Fibroblast of skin of right biceps (primary cell): Measurements from ENCODE around the gene ZNF354C.

Source experiments
- DNase-seq: peaks from one replicate; pipeline ENCODE4 v3.0.0-alpha.2; 2013

ZNF354C gene

DNA sequence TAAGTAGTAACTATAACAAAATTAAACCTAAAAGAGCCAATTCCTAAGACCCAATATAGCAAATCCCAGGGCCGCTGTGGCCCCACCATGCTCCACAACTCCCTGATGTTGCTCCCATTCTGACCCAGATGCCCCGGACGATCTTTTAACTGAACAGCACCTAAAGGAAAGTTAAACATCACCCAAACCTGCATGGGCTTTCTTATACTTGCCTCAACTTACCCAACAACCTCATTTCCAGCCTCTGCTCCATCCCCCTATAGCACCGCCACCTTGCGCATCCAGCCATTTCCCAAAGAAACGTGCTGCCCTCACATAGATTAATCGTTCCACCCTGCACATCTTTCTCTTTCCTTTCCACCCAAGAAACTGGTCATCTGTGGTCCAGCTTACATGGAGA lies 54.6 kb downstream of the ZNF354C start:
- DNase-seq = no peak

DNA sequence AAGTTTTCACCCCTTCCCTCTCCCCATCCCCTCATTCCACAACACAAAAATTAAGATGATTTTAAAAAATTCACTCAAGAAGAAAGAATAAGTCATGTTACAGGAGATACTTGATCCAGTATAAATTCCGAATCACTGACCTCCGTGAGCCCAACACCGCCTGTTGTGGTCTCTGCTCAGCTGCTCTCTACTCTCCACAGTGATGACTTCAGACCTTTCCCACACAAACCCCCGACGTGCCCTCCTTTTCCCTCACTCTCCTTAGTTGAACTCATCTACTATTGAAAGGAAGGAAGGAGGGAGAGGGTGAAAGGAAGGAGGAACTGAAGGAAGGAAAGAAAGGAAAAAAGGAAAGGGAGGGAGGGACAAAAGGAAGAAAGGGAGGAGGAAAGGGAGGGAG lies 55.1 kb downstream of the ZNF354C start:
- DNase-seq = no peak

DNA sequence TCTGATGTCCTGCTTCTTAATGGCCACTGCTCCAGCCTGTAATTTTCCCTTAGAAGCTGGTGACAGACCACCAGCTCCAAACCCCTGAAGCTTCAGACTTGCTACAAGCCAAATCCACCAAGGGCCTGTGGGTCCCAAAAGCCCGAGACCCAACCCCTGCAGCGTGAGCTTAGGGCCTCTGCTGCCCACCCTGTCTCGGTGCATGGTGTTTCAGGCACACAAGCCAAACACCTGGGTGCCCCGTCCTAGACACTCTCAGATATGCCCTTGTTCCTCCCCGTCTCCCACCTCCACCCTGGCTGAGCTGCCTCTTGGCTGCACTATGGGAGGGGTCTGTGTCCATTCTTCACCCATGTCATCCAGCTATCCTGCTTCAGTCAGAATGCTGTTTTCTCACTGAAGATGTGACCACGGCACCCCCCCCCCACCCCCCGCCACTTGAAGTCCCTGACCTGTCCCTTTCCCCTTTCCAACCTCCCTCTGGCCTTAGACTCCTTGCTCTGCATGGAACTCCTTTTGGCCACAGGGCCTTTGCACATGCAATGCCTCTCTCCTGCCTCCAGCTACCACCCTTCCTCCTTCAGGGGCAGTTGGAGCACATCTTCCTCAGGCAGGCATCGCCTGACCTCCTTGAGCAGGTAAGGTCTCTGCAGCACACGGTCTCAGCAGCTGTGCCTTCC lies 55.8 kb downstream of the ZNF354C start:
- DNase-seq = no peak

- no peak for DNase-seq
These were observed 58.2 kb downstream of the ZNF354C start for GRCh38 chr5:179118338-179118737.

DNA sequence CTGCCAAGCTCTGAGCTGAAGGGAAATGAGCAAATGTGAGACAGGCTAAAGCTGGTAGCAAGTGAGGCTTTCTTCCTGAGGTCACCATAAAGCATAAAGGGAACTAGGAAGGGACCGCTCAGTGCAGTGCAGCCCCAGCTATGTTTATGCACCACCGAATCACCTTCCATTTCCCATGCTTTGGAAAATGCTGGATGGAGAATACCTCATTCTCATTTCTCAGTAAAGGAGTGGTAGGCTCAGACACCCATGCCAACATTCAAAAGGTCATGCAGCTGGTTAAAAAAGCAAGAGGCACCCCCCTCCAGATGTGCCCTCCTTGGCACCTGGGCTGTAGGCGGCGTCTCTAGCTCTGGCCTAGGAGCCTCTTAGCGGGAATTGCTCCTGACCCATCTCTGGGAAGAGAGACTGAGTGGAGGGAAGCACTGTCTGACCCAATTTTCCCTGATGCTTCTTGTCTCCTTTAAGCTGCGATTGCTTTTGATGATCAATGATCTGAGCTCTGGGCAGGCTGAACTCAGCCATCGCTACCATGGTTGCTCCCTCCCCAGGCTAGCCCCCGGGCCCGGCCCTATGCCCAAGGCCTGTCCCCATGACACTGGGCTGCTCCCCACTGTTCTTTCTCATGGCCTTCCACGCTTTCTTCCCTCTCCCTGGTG lies 58.7 kb downstream of the ZNF354C start:
- DNase-seq = no peak

- DNase-seq = no peak
These were observed 59.4 kb downstream of the ZNF354C start for GRCh38 chr5:179119415-179120170.

DNA sequence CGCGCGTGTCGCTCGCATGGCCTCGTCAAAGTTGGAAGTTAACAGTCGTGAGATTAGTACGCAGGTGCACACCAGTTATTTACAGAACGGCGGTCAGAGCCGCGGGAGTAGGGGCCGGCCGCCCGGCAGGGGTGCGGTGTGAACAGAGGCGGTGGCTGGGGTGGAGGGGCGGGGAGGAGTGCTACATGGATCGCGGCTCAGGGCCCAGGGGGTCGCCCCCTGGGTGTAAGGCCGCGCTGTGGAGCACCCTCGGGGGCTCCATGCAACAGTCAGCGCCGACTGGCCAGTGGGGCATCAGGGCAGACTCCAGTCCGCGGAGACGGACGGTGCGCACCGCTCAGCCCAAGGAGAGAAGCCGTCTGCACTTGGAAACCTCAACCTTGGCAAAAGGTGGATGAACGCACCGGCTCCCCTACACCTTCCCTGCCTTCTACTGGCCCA lies 60.3 kb downstream of the ZNF354C start:
- DNase-seq = no peak

DNA sequence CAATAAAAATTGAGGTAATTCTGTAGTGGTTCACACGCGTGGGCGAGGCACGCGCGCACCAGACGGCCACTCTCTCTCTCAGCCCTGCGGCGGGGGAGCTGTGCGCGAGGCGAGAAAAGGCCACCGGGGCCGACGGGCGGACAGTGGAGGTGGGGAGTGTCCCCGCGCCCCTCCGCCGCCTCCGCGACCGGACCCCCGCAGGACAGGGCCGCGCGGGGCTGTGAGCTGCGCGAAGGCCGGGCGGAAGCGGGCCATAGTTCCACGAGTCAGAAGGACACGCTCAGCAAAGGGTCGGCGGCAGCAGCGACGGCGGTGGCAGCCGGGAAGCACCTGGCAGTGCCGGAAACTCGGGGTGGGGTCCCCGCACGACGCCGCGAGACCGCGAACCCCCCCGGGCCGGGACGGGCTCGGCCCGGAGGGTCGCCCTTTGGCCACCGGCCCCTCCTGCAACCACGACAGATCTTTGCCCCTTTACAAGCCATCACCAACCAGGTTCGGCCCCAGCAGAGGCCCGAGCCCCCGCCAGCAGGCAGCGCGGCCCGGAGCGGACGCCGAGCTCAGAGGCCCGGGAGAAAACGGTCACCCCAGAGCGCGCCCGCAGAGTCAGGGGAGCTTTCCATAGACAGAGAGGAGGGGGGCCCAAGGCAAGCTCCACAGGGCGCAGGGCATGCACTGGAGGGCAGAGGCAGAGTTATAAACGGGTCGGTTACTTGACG lies 60.9 kb downstream of the ZNF354C start:
- DNase-seq = no peak

DNA sequence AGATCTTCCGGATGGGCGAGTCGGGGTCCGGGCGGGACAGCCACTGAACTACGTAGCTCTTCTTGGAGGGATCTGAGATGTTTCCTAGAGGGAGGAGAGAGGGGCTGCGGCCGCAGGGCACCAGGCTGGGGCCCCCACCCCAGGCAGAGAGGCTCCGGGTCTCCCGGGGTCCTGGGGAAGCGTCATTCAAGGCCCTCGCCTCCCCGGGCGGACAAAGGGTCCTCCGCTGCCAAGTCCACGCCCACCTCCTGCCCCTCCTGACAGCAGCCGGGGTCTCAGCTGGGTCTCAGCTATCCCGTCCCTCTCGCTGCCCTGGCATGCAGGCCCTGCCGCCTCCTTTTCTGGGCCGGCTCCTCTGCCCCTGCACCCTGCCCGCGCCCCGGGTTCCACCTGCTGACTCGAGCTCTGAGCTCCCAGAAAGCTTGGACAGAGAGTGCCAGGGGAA lies 61.5 kb downstream of the ZNF354C start:
- DNase-seq = no peak

- no peak for DNase-seq
These were observed 62.4 kb downstream of the ZNF354C start for GRCh38 chr5:179122411-179123108.

DNA sequence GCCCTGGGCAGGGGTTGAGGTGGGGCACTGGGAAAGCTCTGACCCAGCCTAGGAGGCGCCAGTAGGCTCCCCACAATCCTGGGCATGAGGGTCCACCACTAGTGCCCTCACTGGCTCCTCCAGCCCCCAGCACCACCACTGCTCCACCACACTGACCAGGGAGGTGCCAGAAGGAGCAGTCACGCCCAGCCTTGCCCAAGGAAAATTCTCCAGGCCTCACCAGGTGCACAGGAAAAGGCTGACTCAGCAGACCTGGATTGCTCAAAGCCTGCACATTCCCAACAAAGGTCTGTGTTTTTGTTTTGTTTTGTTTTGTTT lies 62.9 kb downstream of the ZNF354C start:
- no peak for DNase-seq

- no peak for DNase-seq
These were observed 63.5 kb downstream of the ZNF354C start for GRCh38 chr5:179123491-179124272.

- DNase-seq = no peak
These were observed 64.2 kb downstream of the ZNF354C start for GRCh38 chr5:179124273-179124852.

DNA sequence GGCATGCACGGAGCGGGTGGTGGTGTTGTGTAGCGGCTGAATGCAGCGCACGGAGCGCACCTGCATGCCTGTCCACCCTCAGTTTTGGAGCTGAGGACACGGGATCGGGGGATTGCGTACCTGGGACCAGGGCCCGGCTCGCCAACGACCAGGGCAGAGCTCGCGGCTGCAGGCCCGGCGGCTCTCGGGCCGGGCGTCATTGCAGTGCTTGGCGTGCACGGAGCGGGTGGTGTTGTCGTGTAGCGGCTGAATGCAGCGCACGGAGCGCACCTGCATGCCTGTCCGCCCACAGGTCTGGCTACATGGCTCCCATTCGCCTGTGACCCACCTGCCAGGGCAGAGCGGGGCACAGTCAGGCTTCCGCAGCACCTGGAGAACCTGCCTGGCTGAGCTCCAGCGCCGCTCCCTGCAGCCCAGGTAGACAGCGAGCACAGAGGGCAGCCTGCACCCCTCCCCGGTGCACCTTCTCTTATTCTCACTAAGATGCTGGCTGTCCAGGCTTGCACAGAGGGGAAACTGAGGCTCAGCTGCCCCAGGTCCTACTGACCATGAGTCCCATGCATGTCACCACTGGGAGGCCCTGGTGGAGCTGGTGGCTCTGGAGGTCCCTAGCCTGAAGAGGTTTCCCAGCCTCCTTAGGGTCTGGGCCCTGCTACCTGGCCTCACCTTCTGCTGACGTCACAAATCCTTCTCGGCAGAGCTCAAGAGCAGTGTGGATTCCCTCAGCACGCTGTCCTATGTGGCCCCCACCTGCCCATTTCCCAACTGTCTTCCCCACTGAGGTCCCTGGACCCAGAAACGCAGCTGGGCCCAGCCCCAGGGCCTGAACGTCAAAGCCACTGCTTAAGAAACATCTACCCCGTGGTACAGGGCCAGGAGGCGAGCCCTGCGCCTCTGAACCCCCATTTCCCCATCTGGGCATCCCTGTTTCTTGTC lies 64.9 kb downstream of the ZNF354C start:
- DNase-seq = no peak

GRCh38 chr5:179125789-179126505 lies 65.8 kb downstream of the ZNF354C start:
- DNase-seq = no peak

DNA sequence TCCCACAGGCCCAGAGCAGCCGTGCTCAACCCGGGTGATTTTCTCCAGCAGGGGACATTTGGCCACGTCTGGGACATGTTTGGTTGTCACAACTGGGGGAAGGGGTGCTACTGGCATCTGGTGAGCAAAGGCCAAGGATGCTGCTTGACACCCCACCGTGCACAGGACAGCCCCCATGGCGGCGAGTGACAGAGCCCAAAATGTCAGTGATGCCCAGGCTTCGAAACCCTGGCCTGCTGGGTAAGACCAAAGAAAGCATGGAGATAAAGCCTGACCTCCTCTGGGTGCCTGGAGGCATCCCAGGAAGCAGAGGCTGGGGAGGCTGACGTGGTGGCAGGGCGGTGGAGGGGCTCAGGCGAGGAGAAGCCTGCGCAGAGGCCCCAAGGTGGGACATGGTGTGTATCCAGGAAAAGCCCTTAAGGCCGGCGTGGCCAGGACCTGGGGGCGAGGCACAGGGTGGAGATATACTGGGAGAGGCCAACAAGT lies 66.4 kb downstream of the ZNF354C start:
- DNase-seq = no peak

DNA sequence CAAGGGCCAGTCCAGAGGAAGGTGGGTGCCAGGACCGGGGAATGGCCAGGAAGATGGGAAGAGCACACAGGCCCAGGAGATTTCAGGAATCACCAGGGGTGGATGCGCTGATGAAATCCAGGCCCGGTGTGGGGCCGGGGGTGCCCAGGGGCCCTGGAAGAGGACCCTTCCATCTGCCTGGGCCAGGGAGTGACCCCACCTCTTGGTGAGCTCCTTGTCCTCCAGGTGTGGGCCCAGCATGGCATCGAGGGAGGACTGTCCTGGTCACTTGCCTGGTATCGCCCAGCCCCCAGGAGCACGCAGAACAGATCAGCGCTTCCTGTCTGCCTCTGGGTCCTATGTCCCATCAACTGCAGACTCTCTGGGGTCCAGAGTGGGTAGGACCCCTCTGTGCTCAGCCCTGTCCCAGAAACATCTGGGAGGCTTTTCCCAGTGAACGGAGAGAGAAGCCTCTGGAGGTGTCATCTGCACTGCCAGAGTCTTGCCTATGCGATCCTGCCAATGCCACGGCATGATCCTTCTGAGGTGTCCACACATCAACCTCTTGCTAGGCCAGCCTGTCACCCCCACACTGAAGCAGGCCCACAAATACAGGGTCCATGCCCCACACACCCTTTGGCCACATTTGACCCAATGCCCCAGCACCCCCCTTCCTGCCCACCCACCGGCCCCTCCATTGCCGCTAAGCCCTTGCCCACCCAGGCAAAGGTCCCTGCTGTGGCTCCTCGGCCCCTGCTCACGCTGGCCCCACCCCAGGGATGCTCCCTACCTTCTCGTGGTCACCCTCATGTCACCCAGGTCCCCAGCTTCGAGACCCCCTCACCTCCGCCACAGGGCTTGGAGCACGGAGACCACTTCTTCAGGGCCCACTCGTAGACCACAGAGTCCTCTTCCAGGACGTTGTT lies 67.2 kb downstream of the ZNF354C start:
- DNase-seq = no peak

- no peak for DNase-seq
These were observed 67.8 kb downstream of the ZNF354C start for GRCh38 chr5:179128041-179128365.

GRCh38 chr5:179128976-179129375 lies 68.8 kb downstream of the ZNF354C start:
- DNase-seq = no peak
